Activated CD8-positive, alpha-beta memory T cell treated with anti-CD3 and anti-CD28 coated beads, Interleukin-2, amount 50 U/mL, for 24 hours (primary cell): ENCODE results near the gene MYO16.
A peak's percentile ranks its signal among the peaks of the same experiment; 100 is the strongest.
"Not testable (repeated sequence)": the region's sequence is repeated elsewhere in the genome, so short reads cannot be mapped to it uniquely, and the experiment has no call there.

Experiments used
- DNase-seq: peaks from one replicate; pipeline ENCODE4 v3.0.0-alpha.2; 2020; ENCODE audit errors: extremely low read depth

Gene MYO16

GRCh38 chr13:108895220-108895704 is 265.9 kb downstream of the MYO16 start:
- DNase-seq = no peak

DNA sequence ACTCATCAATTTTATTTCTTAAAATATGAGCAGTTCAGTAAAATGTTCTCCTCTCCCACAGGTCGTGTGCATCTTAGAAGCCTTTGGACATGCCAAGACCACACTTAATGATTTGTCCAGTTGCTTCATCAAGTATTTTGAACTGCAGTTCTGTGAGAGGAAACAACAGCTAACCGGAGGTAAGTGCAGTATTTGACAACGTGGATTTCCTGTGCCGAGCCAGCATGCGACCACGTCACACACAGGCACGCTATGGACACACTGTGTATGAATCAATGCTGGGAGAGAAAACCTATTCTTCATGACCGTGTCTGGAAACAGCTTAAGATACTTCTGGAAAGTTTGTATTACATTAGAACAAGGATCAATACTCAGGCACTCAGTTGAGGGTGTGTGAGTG is 268.5 kb downstream of the MYO16 start:
- no peak for DNase-seq

- no peak for DNase-seq
Observed at GRCh38 chr13:108902405-108903155, 273.2 kb downstream of the MYO16 start.

DNA sequence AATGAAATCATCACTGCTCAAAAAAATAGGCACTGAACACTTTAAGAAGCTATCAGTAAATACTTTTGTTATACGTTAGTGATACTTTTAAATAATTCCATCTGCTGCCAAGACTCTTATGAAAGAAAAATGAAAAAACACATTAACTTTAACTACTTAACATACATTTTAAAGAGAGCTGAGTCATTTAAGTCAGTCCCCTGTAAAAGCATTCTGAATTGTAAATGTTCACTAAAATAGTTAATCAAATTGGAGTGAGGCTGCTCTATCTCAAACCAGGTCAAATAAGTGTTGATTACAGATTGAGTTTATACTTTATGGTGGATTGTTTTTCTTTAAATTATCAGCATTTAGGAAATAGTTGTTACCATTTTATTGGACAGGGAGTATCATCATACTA is 274.2 kb downstream of the MYO16 start:
- no peak for DNase-seq

- no peak for DNase-seq
Observed at GRCh38 chr13:108911807-108912206, 282.4 kb downstream of the MYO16 start.

DNA sequence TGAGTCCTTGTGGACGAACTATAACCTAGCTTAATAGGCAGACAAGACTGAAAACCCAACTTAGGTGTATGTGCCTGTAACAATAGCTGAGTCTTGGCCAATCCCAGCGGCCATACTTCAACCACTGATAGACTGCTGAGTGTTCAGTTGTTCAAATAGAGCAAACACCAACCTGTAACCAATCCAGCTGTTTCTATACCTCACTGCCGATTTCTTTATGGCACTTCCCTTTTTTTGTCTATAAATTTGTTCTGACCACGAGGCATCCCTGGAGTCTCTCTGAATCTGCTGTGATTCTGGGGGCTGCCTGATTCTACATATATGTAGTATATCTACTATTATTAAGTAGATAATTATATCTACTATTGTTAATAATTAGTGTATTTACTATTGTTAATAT is 284.3 kb downstream of the MYO16 start:
- DNase-seq = not testable (repeated sequence)

DNA sequence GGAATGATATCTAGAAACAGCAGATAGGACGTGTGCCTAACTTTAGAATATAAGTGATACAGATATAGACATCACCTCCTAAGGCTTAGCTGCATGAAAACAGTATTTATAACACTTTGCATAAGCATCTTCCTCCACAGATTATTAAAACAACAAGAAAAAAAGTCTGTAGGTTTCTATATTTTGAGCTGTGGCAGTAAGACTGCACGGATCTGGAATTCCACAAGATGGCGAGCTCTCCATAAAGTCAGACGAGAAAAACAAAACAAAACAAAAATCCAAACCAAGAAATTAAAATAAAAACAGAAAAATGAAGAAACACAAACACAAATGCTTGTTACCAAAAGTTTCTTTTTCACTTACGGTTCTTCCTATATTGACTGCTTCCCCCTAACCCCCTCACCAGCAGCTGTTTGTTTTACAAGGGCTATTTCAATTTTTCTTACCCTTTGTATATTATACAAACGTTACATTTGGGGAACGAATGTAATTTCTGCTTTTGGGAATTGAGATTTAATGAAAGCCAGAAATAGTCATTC is 285.8 kb downstream of the MYO16 start:
- DNase-seq = no peak

DNA sequence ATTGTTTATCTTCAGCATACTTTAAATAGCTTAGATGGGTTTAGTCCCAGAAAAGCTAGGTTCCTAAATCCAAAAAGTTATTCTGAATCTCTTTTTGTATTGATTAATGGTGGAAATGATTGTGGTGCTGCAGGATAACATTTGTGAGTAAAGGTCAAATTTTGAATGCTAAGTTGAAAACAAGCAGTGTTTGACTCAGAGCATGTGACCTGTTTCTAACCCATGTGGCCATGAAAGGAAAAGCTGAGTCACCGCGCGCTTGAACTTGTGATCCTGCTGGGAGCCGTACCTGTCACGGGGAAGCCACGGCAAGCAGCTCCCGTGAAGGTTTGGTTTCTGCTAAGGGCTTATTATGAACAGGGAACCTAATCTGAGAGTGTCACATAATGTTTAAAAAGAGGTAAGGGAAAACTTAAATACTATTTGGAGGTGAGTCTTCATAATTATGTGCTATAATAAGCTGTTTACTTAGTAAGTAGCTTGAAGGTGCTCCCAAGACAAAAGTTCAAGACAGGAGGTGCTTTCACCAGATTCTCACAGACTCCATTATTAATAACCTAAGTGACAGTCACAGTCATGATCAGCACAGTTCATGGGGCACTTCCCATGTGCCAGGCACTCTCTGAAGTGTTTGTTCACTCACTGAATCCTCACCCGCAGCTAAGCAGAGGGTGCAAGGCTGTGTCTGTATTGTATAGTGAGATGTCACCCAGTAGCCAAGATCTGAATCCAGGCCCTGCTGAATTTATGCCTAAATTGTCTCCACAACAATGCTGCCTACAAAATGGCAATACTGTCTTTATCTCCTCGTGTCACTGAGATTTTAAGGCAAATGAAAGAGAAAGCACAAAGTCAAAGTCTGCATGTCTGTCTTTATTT is 286.5 kb downstream of the MYO16 start:
- peak; percentile 57 for DNase-seq

DNA sequence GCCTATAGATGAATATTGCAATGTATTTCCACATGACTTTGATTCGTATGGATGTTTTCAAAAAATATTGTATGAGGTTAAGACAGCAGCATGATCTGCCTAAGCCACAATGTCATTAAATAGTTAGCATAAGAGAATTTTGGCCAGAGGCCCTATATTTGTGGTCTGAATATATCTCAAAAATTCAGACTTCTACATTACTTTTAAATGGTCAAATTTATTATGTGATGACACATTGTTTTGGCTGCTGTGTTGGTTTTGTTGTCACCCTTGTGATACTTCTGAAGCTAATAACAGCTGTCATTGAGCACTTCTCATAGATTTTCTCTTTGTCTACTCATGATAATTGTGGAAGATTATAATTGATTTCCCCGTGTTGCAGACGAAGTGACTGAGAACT is 288.2 kb downstream of the MYO16 start:
- DNase-seq = no peak

GRCh38 chr13:108919036-108919907 is 289.9 kb downstream of the MYO16 start:
- no peak for DNase-seq

DNA sequence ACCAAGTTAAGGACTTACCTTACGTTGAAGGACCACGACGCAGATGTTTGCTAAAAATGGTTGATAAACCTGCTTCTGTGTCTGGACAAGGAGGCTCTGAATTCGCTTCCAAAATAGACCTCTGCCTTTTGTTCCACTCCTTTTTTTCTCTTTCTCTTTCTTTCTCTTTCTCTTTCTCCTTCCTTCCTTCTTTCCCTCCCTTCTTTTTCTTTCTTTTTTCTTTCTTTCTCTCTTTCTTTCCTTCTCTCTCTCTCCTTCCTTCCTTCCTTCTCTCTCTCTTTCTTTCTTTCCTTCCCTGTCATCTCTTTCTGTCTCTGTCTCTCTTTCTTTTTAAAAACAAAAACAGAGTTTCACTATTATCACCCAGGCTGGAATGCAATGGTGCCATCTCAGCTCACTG is 290.7 kb downstream of the MYO16 start:
- no peak for DNase-seq

- no peak for DNase-seq
Observed at GRCh38 chr13:108921238-108921637, 291.8 kb downstream of the MYO16 start.

GRCh38 chr13:108922108-108922507 is 292.7 kb downstream of the MYO16 start:
- DNase-seq = no peak

GRCh38 chr13:108923386-108924047 is 294.1 kb downstream of the MYO16 start:
- DNase-seq = no peak

- no peak for DNase-seq
Observed at GRCh38 chr13:108924134-108924533, 294.7 kb downstream of the MYO16 start.

DNA sequence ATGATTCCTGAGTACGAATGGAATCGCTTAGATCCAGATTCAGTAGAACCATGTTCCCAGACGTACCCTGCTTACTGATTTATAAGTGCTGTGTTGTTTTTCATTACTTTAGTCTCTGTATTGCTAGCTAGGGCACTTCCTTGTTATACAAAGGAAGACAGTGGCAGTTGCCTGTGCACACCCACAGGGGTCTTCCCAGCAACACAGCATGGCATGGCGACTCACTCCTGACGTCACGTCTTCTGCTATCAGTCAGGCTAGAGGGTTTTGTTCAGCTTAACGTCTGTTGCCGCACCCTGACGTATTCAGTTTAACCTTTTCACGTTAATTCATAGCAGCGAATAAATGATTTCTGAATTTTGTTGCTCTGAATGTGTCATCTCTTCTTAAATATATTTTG is 295.1 kb downstream of the MYO16 start:
- DNase-seq = no peak

DNA sequence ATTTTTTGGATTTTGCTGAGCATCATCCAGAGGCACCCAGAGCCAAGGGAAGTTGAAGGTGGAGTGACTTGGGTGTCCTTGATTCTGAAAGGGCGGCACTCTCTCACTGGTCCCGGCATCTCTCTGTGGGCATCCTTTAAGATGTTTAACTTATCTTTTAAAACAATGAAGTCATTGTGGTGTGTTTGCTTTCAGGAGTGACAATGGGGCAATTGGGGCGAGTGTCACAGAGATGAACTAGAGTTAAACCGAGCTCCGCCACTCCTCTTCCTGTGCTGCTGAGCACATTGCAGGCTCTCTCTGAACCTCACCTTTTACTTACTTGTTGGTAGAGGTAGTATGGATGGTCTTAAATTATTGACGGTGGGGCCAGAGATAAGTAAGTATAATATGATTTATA is 295.7 kb downstream of the MYO16 start:
- no peak for DNase-seq

- DNase-seq = no peak
Observed at GRCh38 chr13:108926862-108927261, 297.5 kb downstream of the MYO16 start.

- DNase-seq = no peak
Observed at GRCh38 chr13:108927615-108928014, 298.2 kb downstream of the MYO16 start.

- no peak for DNase-seq
Observed at GRCh38 chr13:108929532-108930206, 300.3 kb downstream of the MYO16 start.

GRCh38 chr13:108932196-108932595 is 302.8 kb downstream of the MYO16 start:
- DNase-seq = no peak
